Neural progenitor cell (in vitro differentiated cells): ENCODE measurements around the gene UBE2V1. TPM values are rescaled to one million over a fixed set of nuclear protein-coding genes. Genes with fewer than 3 reads are reported as not detected.

ENCODE experiments used
- DNase-seq: peaks from one replicate; pipeline ENCODE4 v3.0.0-alpha.2; 2016; ENCODE audit warnings: low spot score
- H2AFZ ChIP-seq: fragments of 200-600 bp; sonication (generic); replicated peaks from 2 replicates; pipeline ENCODE4 v1.6.1; 2016; ENCODE audit warnings: antibody characterized with exemption
- H3F3A ChIP-seq: fragments of 200-600 bp; sonication (generic); 2 replicates; pipeline ENCODE4 v1.6.1; 2016; ENCODE audit warnings: antibody characterized with exemption, low read depth
- H3K27ac ChIP-seq: fragments of 200-600 bp; sonication (generic); 2 replicates; pipeline ENCODE4 v1.5.1; 2016; ENCODE audit warnings: mild to moderate bottlenecking
- H3K27me3 ChIP-seq: fragments of 200-600 bp; sonication (generic); 2 replicates; pipeline ENCODE4 v1.6.1; 2016; ENCODE audit warnings: mild to moderate bottlenecking, moderate library complexity
- H3K36me3 ChIP-seq: fragments of 200-600 bp; sonication (generic); 2 replicates; pipeline ENCODE4 v1.5.1; 2016
- H3K4me1 ChIP-seq: fragments of 200-600 bp; sonication (generic); 2 replicates; pipeline ENCODE4 v1.6.1; 2016; ENCODE audit warnings: mixed run types
- H3K4me2 ChIP-seq: fragments of 200-600 bp; sonication (generic); 2 replicates; pipeline ENCODE4 v1.6.1; 2016
- H3K4me3 ChIP-seq: fragments of 200-600 bp; sonication (generic); 2 replicates; pipeline ENCODE4 v1.5.1; 2016
- H3K79me2 ChIP-seq: fragments of 200-600 bp; sonication (generic); 2 replicates; pipeline ENCODE4 v1.6.1; 2016; ENCODE audit warnings: low read depth
- H3K9ac ChIP-seq: fragments of 200-600 bp; sonication (generic); 2 replicates; pipeline ENCODE4 v1.6.1; 2016
- H3K9me3 ChIP-seq: fragments of 200-600 bp; sonication (generic); 2 replicates; pipeline ENCODE4 v1.5.1; 2016; ENCODE audit warnings: low read depth
- H4K20me1 ChIP-seq: fragments of 200-600 bp; sonication (generic); 2 replicates; pipeline ENCODE4 v1.6.1; 2016; ENCODE audit warnings: low read depth
- H3K27ac Mint-ChIP-seq: 3 replicates; pipeline ENCODE4 v1.8.0; 2021; ENCODE audit warnings: mixed read lengths
- H3K27me3 Mint-ChIP-seq: 2 replicates; pipeline ENCODE4 v1.8.0; 2022; ENCODE audit warnings: low read depth, mild to moderate bottlenecking, inconsistent platforms, moderate library complexity, mixed read lengths; ENCODE audit not compliant: insufficient read depth
- H3K36me3 Mint-ChIP-seq: 3 replicates; pipeline ENCODE4 v1.8.0; 2021; ENCODE audit warnings: mixed read lengths
- H3K4me1 Mint-ChIP-seq: 3 replicates; pipeline ENCODE4 v1.8.0; 2021; ENCODE audit warnings: mixed read lengths
- H3K4me3 Mint-ChIP-seq: 3 replicates; pipeline ENCODE4 v1.8.0; 2021; ENCODE audit warnings: mild to moderate bottlenecking, moderate library complexity, mixed read lengths
- H3K9me3 Mint-ChIP-seq: 3 replicates; pipeline ENCODE4 v1.8.0; 2020; ENCODE audit warnings: mixed read lengths
- CTCF ChIP-seq: fragments of 200-600 bp; sonication (generic); IDR thresholded peaks from 2 replicates; pipeline ENCODE4 v1.5.1; 2017; ENCODE audit warnings: antibody characterized with exemption, mild to moderate bottlenecking
- EZH2 ChIP-seq: fragments of 200-600 bp; sonication (generic); IDR thresholded peaks from 2 replicates; pipeline ENCODE4 v1.6.1; 2017; ENCODE audit warnings: antibody characterized with exemption, mild to moderate bottlenecking, moderate library complexity
- EZH2phosphoT487 ChIP-seq: fragments of 200-600 bp; sonication (generic); IDR thresholded peaks from 2 replicates; pipeline ENCODE4 v1.6.1; 2017; ENCODE audit warnings: antibody characterized with exemption
- total RNA-seq: library from RNA; depleted of rRNA; stranded (reverse); fragments of >200 nt; gene quantifications from 2 replicates; pipeline ENCODE4 v1.2.3, GENCODE V29; 2015; ENCODE audit warnings: low replicate concordance

Gene UBE2V1
- total RNA-seq, 1 donor from 2014 or later, result 143 TPM

- no peaks in the 10 kb centered on the region for H3K27me3 ChIP-seq
- no peaks in the 10 kb centered on the region for H3K9me3 ChIP-seq
- H3K79me2 ChIP-seq, result no peaks in the 10 kb centered on the region
- H3K36me3 ChIP-seq, result no peaks in the 10 kb centered on the region
- H3K4me2 ChIP-seq, result no peak overlapping the region
- no peaks in the 10 kb centered on the region for H4K20me1 ChIP-seq
- peak overlapping the region; percentile 23 for H3K4me3 Mint-ChIP-seq
- peaks cover 2% of the 10 kb centered on the region for H3K9me3 Mint-ChIP-seq
- peaks cover 5% of the 10 kb centered on the region for H3F3A ChIP-seq
- TF ChIP-seq EZH2 (no peak), CTCF (no peak), EZH2phosphoT487 (no peak)
- no peak overlapping the region for H3K9ac ChIP-seq
- H3K27me3 Mint-ChIP-seq, result peaks cover 11% of the 10 kb centered on the region
- H3K27ac Mint-ChIP-seq, result peak overlapping the region; percentile 85
- H3K36me3 Mint-ChIP-seq, result no peaks in the 10 kb centered on the region
- no peak overlapping the region for H3K27ac ChIP-seq
- peak; percentile 25 for DNase-seq
- H2AFZ ChIP-seq, result peak overlapping the region; percentile 45
- H3K4me3 ChIP-seq, result no peak overlapping the region
- H3K4me1 ChIP-seq, result peaks cover 19% of the 10 kb centered on the region
- H3K4me1 Mint-ChIP-seq, result peaks cover 25% of the 10 kb centered on the region
Measured at GRCh38 chr20:50040432-50041245, 72.3 kb downstream of the UBE2V1 start.

- Histone ChIP-seq H3K4me2 (no peak overlapping the region), H3F3A (peaks cover 5% of the 10 kb centered on the region), H3K27me3 (no peaks in the 10 kb centered on the region), H4K20me1 (no peaks in the 10 kb centered on the region), H3K4me3 (no peak overlapping the region), H3K79me2 (no peaks in the 10 kb centered on the region), H3K9ac (no peak overlapping the region), H3K27ac (no peak overlapping the region), H3K9me3 (no peaks in the 10 kb centered on the region), H3K4me1 (peaks cover 19% of the 10 kb centered on the region), H3K36me3 (no peaks in the 10 kb centered on the region), H2AFZ (peak overlapping the region; percentile 45)
- Mint-ChIP-seq H3K27ac (peak overlapping the region; percentile 33), H3K27me3 (peaks cover 9% of the 10 kb centered on the region), H3K4me3 (no peak overlapping the region), H3K9me3 (no peaks in the 10 kb centered on the region), H3K4me1 (peaks cover 25% of the 10 kb centered on the region), H3K36me3 (no peaks in the 10 kb centered on the region)
- DNase-seq, result no peak
- TF ChIP-seq EZH2 (no peak), CTCF (no peak), EZH2phosphoT487 (no peak)
Measured at GRCh38 chr20:50039706-50040431, 73.1 kb downstream of the UBE2V1 start.

GRCh38 chr20:50038574-50038991 is 74.4 kb downstream of the UBE2V1 start:
- Histone ChIP-seq H3K9ac (no peak overlapping the region), H3F3A (peaks cover 5% of the 10 kb centered on the region), H3K9me3 (no peaks in the 10 kb centered on the region), H3K4me3 (no peak overlapping the region), H3K27me3 (no peaks in the 10 kb centered on the region), H2AFZ (no peak overlapping the region), H3K4me1 (peaks cover 19% of the 10 kb centered on the region), H3K36me3 (no peaks in the 10 kb centered on the region), H3K4me2 (no peak overlapping the region), H4K20me1 (no peaks in the 10 kb centered on the region), H3K79me2 (no peaks in the 10 kb centered on the region), H3K27ac (no peak overlapping the region)
- H3K27me3 Mint-ChIP-seq, result peaks cover 12% of the 10 kb centered on the region
- no peaks in the 10 kb centered on the region for H3K36me3 Mint-ChIP-seq
- no peak for TF ChIP-seq CTCF
- TF ChIP-seq EZH2, result no peak
- no peak for TF ChIP-seq EZH2phosphoT487
- DNase-seq, result peak; percentile 62
- peaks cover 30% of the 10 kb centered on the region for H3K4me1 Mint-ChIP-seq
- no peak overlapping the region for H3K4me3 Mint-ChIP-seq
- H3K27ac Mint-ChIP-seq, result no peak overlapping the region
- H3K9me3 Mint-ChIP-seq, result no peaks in the 10 kb centered on the region
